ENCODE data around the gene ST7. TPM values are rescaled to one million over a fixed set of nuclear protein-coding genes. Genes with fewer than 3 reads are reported as not detected.

ST7 gene
- total and polyA plus RNA-seq, 2 of the 13 experiments (the other 11 are each of a cell fraction or from before 2014, with no cell fraction given), result 17.3 to 23.5 TPM

- no peak; the same call in 1 of the 2 replicates for TF ChIP-seq PRDM10 (CRISPR knock-in tag; IDR thresholded peaks at IDR 0.05; ENCODE audit: low read depth)
- no peak for TF ChIP-seq KLF6 (CRISPR knock-in tag; IDR thresholded peaks at IDR 0.05)
- no peak for TF ChIP-seq NCOA1 (CRISPR knock-in tag; IDR thresholded peaks at IDR 0.05)
- TF ChIP-seq SP5 (CRISPR knock-in tag; IDR thresholded peaks at IDR 0.05; ENCODE audit: borderline replicate concordance, low read depth), result no peak
- TF ChIP-seq MIXL1 (CRISPR knock-in tag; IDR thresholded peaks at IDR 0.05), result no peak
- TF ChIP-seq, protein P1, sequence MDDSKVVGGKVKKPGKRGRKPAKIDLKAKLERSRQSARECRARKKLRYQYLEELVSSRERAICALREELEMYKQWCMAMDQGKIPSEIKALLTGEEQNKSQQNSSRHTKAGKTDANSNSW (CRISPR knock-in tag; IDR thresholded peaks at IDR 0.05; ENCODE audit: borderline replicate concordance), result no peak
- no peak for TF ChIP-seq BCL6 (CRISPR knock-in tag; IDR thresholded peaks at IDR 0.05)
- TF ChIP-seq, protein P2, sequence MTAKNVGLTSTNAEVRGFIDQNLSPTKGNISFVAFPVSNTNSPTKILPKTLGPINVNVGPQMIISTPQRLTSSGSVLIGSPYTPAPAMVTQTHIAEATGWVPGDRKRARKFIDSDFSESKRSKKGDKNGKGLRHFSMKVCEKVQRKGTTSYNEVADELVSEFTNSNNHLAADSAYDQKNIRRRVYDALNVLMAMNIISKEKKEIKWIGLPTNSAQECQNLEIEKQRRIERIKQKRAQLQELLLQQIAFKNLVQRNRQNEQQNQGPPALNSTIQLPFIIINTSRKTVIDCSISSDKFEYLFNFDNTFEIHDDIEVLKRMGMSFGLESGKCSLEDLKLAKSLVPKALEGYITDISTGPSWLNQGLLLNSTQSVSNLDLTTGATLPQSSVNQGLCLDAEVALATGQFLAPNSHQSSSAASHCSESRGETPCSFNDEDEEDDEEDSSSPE (CRISPR knock-in tag; IDR thresholded peaks at IDR 0.05), result no peak; the same call in 1 of the 2 replicates
- peak; percentile 7; the same call in 1 of the 2 replicates for TF ChIP-seq MAFF (IDR thresholded peaks at IDR 0.05; ENCODE audit: low read depth, low read length)
- TF ChIP-seq ESRRA (CRISPR knock-in tag; IDR thresholded peaks at IDR 0.05; ENCODE audit: low read depth), result 0 out of 2 replicates have a peak, but pooled peaks have one; percentile 48
- no peak for TF ChIP-seq GATA4 (IDR thresholded peaks at IDR 0.05; ENCODE audit: borderline replicate concordance, low read depth)
- TF ChIP-seq THAP11 (CRISPR knock-in tag; IDR thresholded peaks at IDR 0.05), result peak; percentile 66; the same call in 1 of the 2 replicates
- TF ChIP-seq GATAD1 (CRISPR knock-in tag; IDR thresholded peaks at IDR 0.05), result 0 out of 2 replicates have a peak, but pooled peaks have one; percentile 37
- TF ChIP-seq, protein P3, sequence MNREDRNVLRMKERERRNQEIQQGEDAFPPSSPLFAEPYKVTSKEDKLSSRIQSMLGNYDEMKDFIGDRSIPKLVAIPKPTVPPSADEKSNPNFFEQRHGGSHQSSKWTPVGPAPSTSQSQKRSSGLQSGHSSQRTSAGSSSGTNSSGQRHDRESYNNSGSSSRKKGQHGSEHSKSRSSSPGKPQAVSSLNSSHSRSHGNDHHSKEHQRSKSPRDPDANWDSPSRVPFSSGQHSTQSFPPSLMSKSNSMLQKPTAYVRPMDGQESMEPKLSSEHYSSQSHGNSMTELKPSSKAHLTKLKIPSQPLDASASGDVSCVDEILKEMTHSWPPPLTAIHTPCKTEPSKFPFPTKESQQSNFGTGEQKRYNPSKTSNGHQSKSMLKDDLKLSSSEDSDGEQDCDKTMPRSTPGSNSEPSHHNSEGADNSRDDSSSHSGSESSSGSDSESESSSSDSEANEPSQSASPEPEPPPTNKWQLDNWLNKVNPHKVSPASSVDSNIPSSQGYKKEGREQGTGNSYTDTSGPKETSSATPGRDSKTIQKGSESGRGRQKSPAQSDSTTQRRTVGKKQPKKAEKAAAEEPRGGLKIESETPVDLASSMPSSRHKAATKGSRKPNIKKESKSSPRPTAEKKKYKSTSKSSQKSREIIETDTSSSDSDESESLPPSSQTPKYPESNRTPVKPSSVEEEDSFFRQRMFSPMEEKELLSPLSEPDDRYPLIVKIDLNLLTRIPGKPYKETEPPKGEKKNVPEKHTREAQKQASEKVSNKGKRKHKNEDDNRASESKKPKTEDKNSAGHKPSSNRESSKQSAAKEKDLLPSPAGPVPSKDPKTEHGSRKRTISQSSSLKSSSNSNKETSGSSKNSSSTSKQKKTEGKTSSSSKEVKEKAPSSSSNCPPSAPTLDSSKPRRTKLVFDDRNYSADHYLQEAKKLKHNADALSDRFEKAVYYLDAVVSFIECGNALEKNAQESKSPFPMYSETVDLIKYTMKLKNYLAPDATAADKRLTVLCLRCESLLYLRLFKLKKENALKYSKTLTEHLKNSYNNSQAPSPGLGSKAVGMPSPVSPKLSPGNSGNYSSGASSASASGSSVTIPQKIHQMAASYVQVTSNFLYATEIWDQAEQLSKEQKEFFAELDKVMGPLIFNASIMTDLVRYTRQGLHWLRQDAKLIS (CRISPR knock-in tag; IDR thresholded peaks at IDR 0.05), result no peak
- TF ChIP-seq ZNF362 (CRISPR knock-in tag; IDR thresholded peaks at IDR 0.05; ENCODE audit: borderline replicate concordance), result no peak
- TF ChIP-seq, protein P4, sequence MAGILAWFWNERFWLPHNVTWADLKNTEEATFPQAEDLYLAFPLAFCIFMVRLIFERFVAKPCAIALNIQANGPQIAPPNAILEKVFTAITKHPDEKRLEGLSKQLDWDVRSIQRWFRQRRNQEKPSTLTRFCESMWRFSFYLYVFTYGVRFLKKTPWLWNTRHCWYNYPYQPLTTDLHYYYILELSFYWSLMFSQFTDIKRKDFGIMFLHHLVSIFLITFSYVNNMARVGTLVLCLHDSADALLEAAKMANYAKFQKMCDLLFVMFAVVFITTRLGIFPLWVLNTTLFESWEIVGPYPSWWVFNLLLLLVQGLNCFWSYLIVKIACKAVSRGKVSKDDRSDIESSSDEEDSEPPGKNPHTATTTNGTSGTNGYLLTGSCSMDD (CRISPR knock-in tag; IDR thresholded peaks at IDR 0.05), result no peak
Measured at GRCh38 chr7:116953906-116954838, 871 bp downstream of the ST7 start (continued).
